H9 (cell line): Measurements from ENCODE around the gene FAHD2A. TPM values are rescaled to one million over a fixed set of nuclear protein-coding genes. Genes with fewer than 3 reads are reported as not detected.

Experiments used
- DNase-seq: peaks from one replicate; pipeline ENCODE4 v3.0.0-alpha.2; 2017
- H2AFZ ChIP-seq: one replicate; pipeline ENCODE4 v1.6.1; 2013; ENCODE audit warnings: mild to moderate bottlenecking, low read length, control low read depth, moderate library complexity
- H2AK5ac ChIP-seq: 2 replicates; pipeline ENCODE4 v1.6.1; 2013; ENCODE audit warnings: low read length, control low read depth, mixed read lengths; ENCODE audit not compliant: insufficient read length
- H2BK120ac ChIP-seq: one replicate; pipeline ENCODE4 v1.6.1; 2013; ENCODE audit warnings: low read depth, mild to moderate bottlenecking, low read length, control low read depth, inconsistent platforms; ENCODE audit not compliant: poor library complexity, severe bottlenecking
- H2BK12ac ChIP-seq: 2 replicates; pipeline ENCODE4 v1.6.1; 2013; ENCODE audit warnings: low read length, control low read depth, mixed read lengths, low read depth; ENCODE audit not compliant: insufficient read length
- H2BK15ac ChIP-seq: 2 replicates; pipeline ENCODE4 v1.6.1; 2013; ENCODE audit warnings: low read depth, low read length, control low read depth
- H2BK20ac ChIP-seq: one replicate; pipeline ENCODE4 v1.6.1; 2013; ENCODE audit warnings: low read depth, mild to moderate bottlenecking, low read length, control low read depth, inconsistent platforms; ENCODE audit not compliant: poor library complexity, severe bottlenecking
- H2BK5ac ChIP-seq: 2 replicates; pipeline ENCODE4 v1.6.1; 2013; ENCODE audit warnings: low read length, control low read depth, mixed read lengths; ENCODE audit not compliant: insufficient read length
- H3K14ac ChIP-seq: 2 replicates; pipeline ENCODE4 v1.6.1; 2013; ENCODE audit warnings: low read length, control low read depth; ENCODE audit not compliant: insufficient read depth
- H3K18ac ChIP-seq: 2 replicates; pipeline ENCODE4 v1.6.1; 2013; ENCODE audit warnings: low read depth, mild to moderate bottlenecking, mixed read lengths, low read length, control low read depth; ENCODE audit not compliant: insufficient read length
- H3K23ac ChIP-seq: 2 replicates; pipeline ENCODE4 v1.6.1; 2013; ENCODE audit warnings: low read length, control low read depth, mixed read lengths, low read depth; ENCODE audit not compliant: insufficient read length
- H3K23me2 ChIP-seq: 2 replicates; pipeline ENCODE4 v1.6.1; 2013; ENCODE audit warnings: low read depth, mild to moderate bottlenecking, mixed read lengths, low read length, control low read depth; ENCODE audit not compliant: insufficient read length, poor library complexity, severe bottlenecking
- H3K27ac ChIP-seq: 2 replicates; pipeline ENCODE4 v1.5.1; 2013; ENCODE audit warnings: low read length, control low read depth, mixed read lengths, low read depth; ENCODE audit not compliant: insufficient read length
- H3K27me3 ChIP-seq: 2 replicates; pipeline ENCODE4 v1.6.1; 2013; ENCODE audit warnings: low read length, control low read depth, inconsistent platforms; ENCODE audit not compliant: insufficient read depth
- H3K4ac ChIP-seq: 2 replicates; pipeline ENCODE4 v1.6.1; 2013; ENCODE audit warnings: low read depth, mild to moderate bottlenecking, control low read depth, inconsistent platforms, low read length, moderate library complexity
- H3K4me1 ChIP-seq: 2 replicates; pipeline ENCODE4 v1.6.1; 2013; ENCODE audit warnings: low read length, control low read depth, inconsistent platforms; ENCODE audit not compliant: insufficient read depth
- H3K4me2 ChIP-seq: 2 replicates; pipeline ENCODE4 v1.6.1; 2013; ENCODE audit warnings: low read length, control low read depth, mixed read lengths; ENCODE audit not compliant: insufficient read length, insufficient read depth
- H3K56ac ChIP-seq: 2 replicates; pipeline ENCODE4 v1.6.1; 2013; ENCODE audit warnings: low read depth, mild to moderate bottlenecking, mixed read lengths, low read length, control low read depth; ENCODE audit not compliant: insufficient read length
- H3K79me1 ChIP-seq: 2 replicates; pipeline ENCODE4 v1.6.1; 2013; ENCODE audit warnings: low read depth, mild to moderate bottlenecking, moderate library complexity, low read length, control low read depth, inconsistent platforms; ENCODE audit not compliant: insufficient read depth, poor library complexity, severe bottlenecking
- H3K79me2 ChIP-seq: 2 replicates; pipeline ENCODE4 v1.6.1; 2013; ENCODE audit warnings: low read length, control low read depth, inconsistent platforms; ENCODE audit not compliant: insufficient read depth
- H3K9ac ChIP-seq: 2 replicates; pipeline ENCODE4 v1.6.1; 2013; ENCODE audit warnings: low read length, control low read depth, mixed read lengths; ENCODE audit not compliant: insufficient read length; ENCODE audit errors: extremely low read depth
- H3K9me3 ChIP-seq: one replicate; pipeline ENCODE4 v1.6.1; 2013; ENCODE audit warnings: low read depth, low read length, inconsistent platforms; ENCODE audit not compliant: control insufficient read depth
- H3T11ph ChIP-seq: one replicate; pipeline ENCODE4 v1.6.1; 2013; ENCODE audit warnings: mild to moderate bottlenecking, low read length, control low read depth, inconsistent platforms
- H4K20me1 ChIP-seq: one replicate; pipeline ENCODE4 v1.6.1; 2013; ENCODE audit not compliant: control insufficient read depth, insufficient read length, insufficient read depth
- H4K5ac ChIP-seq: 2 replicates; pipeline ENCODE4 v1.6.1; 2013; ENCODE audit warnings: low read depth, mild to moderate bottlenecking, mixed read lengths, low read length, control low read depth; ENCODE audit not compliant: insufficient read length
- H4K8ac ChIP-seq: replicated peaks from 2 replicates; pipeline ENCODE4 v1.6.1; 2013; ENCODE audit warnings: low read length, control low read depth, mixed read lengths, low read depth; ENCODE audit not compliant: insufficient read length
- H4K91ac ChIP-seq: 2 replicates; pipeline ENCODE4 v1.6.1; 2013; ENCODE audit warnings: low read depth, mild to moderate bottlenecking, moderate library complexity, mixed read lengths, low read length, control low read depth; ENCODE audit not compliant: insufficient read length
- H3K27ac Mint-ChIP-seq, 3 experiments: 2 replicates in 2 of 3; 3 replicates in 1 of 3; pipeline ENCODE4 v1.8.0; 2020 to 2021; ENCODE audit warnings: mixed read lengths in 3 of 3, mild to moderate bottlenecking in 1 of 3, moderate library complexity in 1 of 3
- H3K27me3 Mint-ChIP-seq: 2 replicates; pipeline ENCODE4 v1.8.0; 2021; ENCODE audit warnings: low read depth, mild to moderate bottlenecking, moderate library complexity, mixed read lengths
- H3K36me3 Mint-ChIP-seq, 3 experiments: 2 replicates in 2 of 3; 3 replicates in 1 of 3; pipeline ENCODE4 v1.8.0; 2020 to 2021; ENCODE audit warnings: low read depth in 3 of 3, mixed read lengths in 3 of 3; ENCODE audit not compliant: insufficient read depth in 1 of 3
- H3K4me1 Mint-ChIP-seq, 2 experiments: 2 replicates each; pipeline ENCODE4 v1.8.0; 2020; ENCODE audit warnings: mixed read lengths in 2 of 2
- H3K4me3 Mint-ChIP-seq, 2 experiments: 2 replicates in 1 of 2; 3 replicates in 1 of 2; pipeline ENCODE4 v1.8.0; 2020 to 2021; ENCODE audit warnings: mild to moderate bottlenecking in 2 of 2, mixed read lengths in 2 of 2, moderate library complexity in 1 of 2
- H3K9me3 Mint-ChIP-seq, 2 experiments: 2 replicates in 1 of 2; 3 replicates in 1 of 2; pipeline ENCODE4 v1.8.0; 2020; ENCODE audit warnings: mild to moderate bottlenecking in 2 of 2, mixed read lengths in 2 of 2, moderate library complexity in 1 of 2
- WGBS: extraction: QIAGEN DNeasy Blood & Tissue Kit; methylation state at CpG from one replicate; pipeline ENCODE4 v1.1.7; 2013; ENCODE audit warnings: missing lambda C conversion rate, low lambda C conversion rate, mixed read lengths; ENCODE audit not compliant: insufficient read length; ENCODE audit errors: extremely low coverage; 5-methylcytosine and 5-hydroxymethylcytosine counted together
- total RNA-seq: library from RNA; stranded (reverse); gene quantifications from 2 replicates; pipeline ENCODE4 v1.2.1, GENCODE V29; 2021
- TF ChIP-seq, protein P1 (sequence below): fragments of 200-600 bp; sonication (generic); conservative IDR thresholded peaks from 3 replicates; pipeline ENCODE4 v1.8.0; 2021; ENCODE audit warnings: antibody characterized with exemption, mild to moderate bottlenecking

Gene FAHD2A
- total RNA-seq, 1 experiment from 2014 or later = 39.8 TPM

DNA sequence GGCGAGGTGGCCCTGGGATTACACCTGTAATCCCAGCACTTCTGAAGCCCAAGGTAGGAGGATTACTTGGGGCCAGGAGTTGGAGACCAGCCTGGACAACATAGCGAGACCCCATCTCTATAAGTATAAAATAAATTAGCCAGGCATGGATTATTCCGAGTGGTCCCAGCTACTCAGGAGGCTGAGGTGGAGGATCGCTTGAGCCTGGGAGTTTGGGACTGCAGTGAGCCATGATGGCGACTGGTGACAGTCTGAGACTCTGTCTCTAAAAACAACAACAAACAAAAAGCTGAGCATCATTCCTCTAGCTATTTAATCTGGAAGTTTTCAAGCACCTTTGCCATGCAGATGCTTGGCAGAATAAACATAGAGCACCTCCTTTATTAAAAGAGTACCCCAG lies 21.8 kb upstream of the FAHD2A start:
- Histone ChIP-seq H3K79me1 (no peaks in the 10 kb centered on the region), H3K23ac (no peak overlapping the region), H3K18ac (no peak overlapping the region), H3K23me2 (no peaks in the 10 kb centered on the region), H2AK5ac (no peak overlapping the region), H3K4me2 (no peak overlapping the region), H2BK15ac (no peak overlapping the region), H2BK5ac (no peak overlapping the region), H4K5ac (no peak overlapping the region), H3K14ac (no peak overlapping the region), H3K4ac (no peak overlapping the region), H3K9ac (no peak overlapping the region), H3K4me1 (no peaks in the 10 kb centered on the region), H2AFZ (no peak overlapping the region), H3K9me3 (no peaks in the 10 kb centered on the region), H2BK20ac (no peak overlapping the region), H2BK12ac (no peak overlapping the region), H3K56ac (peak overlapping the region; percentile 51), H3K79me2 (no peaks in the 10 kb centered on the region), H3T11ph (no peak overlapping the region), H4K8ac (no peak overlapping the region), H2BK120ac (no peak overlapping the region), H3K27ac (no peak overlapping the region), H3K27me3 (no peaks in the 10 kb centered on the region), H4K91ac (no peak overlapping the region), H4K20me1 (no peaks in the 10 kb centered on the region)
- Mint-ChIP-seq H3K36me3 (no peaks in the 10 kb centered on the region), H3K4me3 (no peak overlapping the region), H3K4me1 (peaks cover 8 to 18% of the 10 kb centered on the region in 2 experiments), H3K27ac (no peak overlapping the region), H3K9me3 (no peaks in the 10 kb centered on the region), H3K27me3 (peaks cover 15% of the 10 kb centered on the region)
- WGBS = no CpG with 5 or more reads among the region's 5 CpGs
- no peak for DNase-seq
- TF ChIP-seq, protein P1, sequence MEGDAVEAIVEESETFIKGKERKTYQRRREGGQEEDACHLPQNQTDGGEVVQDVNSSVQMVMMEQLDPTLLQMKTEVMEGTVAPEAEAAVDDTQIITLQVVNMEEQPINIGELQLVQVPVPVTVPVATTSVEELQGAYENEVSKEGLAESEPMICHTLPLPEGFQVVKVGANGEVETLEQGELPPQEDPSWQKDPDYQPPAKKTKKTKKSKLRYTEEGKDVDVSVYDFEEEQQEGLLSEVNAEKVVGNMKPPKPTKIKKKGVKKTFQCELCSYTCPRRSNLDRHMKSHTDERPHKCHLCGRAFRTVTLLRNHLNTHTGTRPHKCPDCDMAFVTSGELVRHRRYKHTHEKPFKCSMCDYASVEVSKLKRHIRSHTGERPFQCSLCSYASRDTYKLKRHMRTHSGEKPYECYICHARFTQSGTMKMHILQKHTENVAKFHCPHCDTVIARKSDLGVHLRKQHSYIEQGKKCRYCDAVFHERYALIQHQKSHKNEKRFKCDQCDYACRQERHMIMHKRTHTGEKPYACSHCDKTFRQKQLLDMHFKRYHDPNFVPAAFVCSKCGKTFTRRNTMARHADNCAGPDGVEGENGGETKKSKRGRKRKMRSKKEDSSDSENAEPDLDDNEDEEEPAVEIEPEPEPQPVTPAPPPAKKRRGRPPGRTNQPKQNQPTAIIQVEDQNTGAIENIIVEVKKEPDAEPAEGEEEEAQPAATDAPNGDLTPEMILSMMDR = no peak
